ENCODE measurements around the gene PITPNM3.

PITPNM3 gene

GRCh38 chr17:6508016-6508415 lies 48.3 kb downstream of the PITPNM3 start:
- H3K27ac Mint-ChIP-seq = no peak overlapping the region
- no peak for ATAC-seq

DNA sequence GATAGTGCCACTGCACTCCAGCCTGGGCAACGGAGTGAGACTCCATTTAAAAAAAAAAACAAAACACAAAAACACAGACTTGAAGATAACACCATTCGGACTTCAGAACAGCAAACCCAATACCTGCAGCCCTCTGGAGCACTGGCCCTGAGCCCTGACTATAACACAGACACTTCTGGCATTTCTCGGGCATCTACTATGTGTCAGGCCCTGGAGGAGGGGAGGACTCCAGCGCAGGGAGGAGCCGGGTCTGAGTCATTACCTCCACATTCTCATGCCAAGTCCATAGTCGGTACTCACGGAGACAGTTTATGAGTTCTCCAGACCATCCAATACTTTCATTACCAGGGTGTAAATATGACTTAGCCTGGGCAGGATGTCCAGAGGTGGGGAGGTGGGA lies 48.8 kb downstream of the PITPNM3 start:
- Mint-ChIP-seq H3K9me3 (no peaks in the 10 kb centered on the region), H3K4me1 (no peaks in the 10 kb centered on the region), H3K27me3 (no peaks in the 10 kb centered on the region), H3K4me3 (no peak overlapping the region), H3K27ac (no peak overlapping the region)
- DNase-seq (no peak), ATAC-seq (no peak)

More at GRCh38 chr17:6508016-6508415, 48.3 kb downstream of the PITPNM3 start:
- Mint-ChIP-seq H3K27me3 (no peaks in the 10 kb centered on the region), H3K4me3 (no peak overlapping the region), H3K4me1 (no peaks in the 10 kb centered on the region), H3K9me3 (no peaks in the 10 kb centered on the region)
- no peak for DNase-seq

DNA sequence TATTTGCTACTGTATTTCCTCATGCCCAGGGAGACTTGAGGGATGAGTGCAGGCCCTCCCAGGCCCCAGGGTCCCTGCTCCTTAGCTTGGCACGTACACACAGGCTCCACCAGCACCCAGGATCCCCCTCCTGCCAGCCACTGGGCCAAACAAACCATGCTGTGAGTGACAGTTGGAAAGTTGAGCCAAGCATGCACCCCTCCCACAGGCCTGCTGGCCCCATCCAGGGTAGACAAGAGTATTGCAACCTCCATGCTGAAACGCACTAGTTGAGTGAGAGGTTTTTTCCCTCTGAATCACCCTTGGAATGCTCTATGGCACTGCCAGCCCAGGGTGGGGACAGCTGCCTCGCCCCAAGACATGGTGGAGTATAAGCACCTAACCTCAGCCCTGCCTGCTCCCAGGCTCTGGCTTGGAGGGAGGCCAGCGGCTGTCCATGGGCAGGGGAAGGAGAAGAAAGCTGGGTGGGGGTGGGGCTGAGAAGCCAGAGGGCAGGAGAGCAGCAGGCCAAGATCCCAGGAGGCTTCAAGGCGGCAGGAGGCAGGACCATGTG lies 49.6 kb downstream of the PITPNM3 start:
- Mint-ChIP-seq H3K9me3 (no peaks in the 10 kb centered on the region), H3K27me3 (no peaks in the 10 kb centered on the region), H3K4me1 (no peaks in the 10 kb centered on the region), H3K4me3 (no peak overlapping the region), H3K27ac (no peak overlapping the region)
- no peak for ATAC-seq
- DNase-seq = no peak

DNA sequence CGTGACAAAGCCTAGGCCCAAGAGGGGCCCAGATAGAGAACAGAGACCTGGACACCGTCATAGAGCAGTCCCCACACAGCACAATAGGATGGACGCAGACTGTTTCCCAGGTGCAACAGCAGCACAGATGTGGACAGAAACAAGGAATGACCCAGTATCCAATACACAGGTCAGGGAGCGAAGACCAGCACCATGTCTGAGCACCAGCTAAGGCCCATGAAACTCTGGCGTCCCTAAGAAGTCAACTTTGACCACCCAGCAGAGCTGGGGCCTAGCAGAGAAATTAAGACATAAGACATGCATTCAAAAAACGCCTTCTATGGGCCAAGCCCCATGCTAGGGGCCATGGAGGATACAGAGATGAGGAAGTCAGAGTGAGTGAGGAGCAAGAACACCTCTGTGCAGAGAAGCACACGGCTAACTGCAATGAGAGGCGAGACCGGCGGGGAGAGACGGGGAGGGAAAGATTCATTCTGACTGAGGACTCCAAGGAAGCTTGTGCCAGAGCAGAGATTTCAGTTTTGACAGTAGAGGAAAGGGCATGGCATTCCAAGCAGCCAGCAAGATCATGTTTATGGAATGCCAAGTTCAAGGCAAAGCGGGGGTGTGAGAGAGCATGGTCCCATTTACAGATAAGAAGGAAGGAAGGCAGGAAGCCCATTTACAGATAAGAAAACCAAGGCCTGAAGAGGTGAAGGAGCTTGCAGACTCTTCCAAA lies 50.8 kb downstream of the PITPNM3 start:
- no peak overlapping the region for H3K4me3 Mint-ChIP-seq
- no peak for DNase-seq
- no peaks in the 10 kb centered on the region for H3K27me3 Mint-ChIP-seq
- no peaks in the 10 kb centered on the region for H3K9me3 Mint-ChIP-seq
- no peak for ATAC-seq
- peak overlapping the region in 1 of 2 donors; percentile 7 for H3K27ac Mint-ChIP-seq
- no peaks in the 10 kb centered on the region for H3K4me1 Mint-ChIP-seq

DNA sequence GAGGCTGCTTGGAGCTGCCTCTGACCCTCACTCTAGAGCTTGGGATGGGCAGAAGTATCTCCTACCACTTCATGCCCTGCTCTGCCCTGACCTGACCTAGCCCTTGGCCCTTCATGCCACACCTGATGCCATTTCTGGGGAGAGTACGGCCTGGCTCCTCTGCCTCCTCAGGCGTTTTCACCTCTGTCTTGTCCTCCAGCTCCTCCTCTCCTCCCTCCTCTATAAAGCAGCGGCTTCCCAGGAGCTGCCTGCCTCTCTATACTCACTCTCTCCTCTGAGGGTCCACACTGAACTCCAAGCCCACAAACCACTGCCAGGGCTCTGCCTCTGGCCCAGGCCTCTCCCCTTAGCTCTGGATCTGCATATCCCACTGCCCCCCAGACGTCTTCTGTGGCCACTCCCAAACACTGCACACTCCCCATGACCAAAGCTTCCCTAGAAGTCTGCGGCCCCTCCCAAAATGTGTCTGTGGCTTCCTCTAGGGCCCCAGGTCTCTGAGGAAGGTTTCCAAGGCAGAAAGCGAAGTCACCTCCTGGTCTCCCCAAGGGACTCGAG lies 52.6 kb downstream of the PITPNM3 start:
- no peaks in the 10 kb centered on the region for H3K27me3 Mint-ChIP-seq
- ATAC-seq (no peak), DNase-seq (no peak)
- H3K4me1 Mint-ChIP-seq = no peaks in the 10 kb centered on the region
- no peaks in the 10 kb centered on the region for H3K9me3 Mint-ChIP-seq
- H3K27ac Mint-ChIP-seq = peak overlapping the region in 1 of 2 donors; percentile 94
- no peak overlapping the region for H3K4me3 Mint-ChIP-seq

DNA sequence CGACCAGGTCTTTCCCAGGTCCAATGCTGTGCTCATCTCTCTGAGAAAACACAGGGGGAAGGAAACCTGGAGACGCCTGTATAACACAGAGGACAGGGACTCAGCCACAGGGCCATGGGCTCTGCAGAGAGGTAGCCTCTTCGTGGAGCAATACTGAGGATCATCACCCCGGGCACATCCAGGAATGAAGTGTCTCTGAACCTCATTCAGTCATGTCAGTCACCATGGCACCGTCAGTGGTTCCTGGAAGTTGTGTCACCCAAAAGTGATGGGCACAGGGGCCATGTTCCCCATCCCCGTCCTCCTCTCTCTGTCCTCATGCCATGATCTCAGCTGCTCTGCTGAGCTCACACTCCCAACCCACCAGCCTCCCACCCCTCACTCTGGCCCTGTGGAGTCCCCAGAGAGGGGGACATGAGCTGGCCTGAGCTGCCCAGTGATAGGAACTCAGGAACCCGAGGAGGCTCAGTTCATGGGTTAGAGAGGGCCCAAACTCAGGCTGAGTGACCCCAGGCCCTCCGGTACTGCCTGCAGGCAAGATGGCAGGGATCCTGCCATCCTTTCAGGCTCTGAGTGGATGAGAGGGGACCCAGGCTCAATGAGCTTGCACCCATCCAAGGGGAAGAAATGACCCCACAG lies 53.4 kb downstream of the PITPNM3 start:
- Mint-ChIP-seq H3K27me3 (no peaks in the 10 kb centered on the region), H3K4me1 (no peaks in the 10 kb centered on the region), H3K4me3 (no peak overlapping the region), H3K27ac (no peak overlapping the region), H3K9me3 (no peaks in the 10 kb centered on the region)
- DNase-seq (no peak), ATAC-seq (no peak)

DNA sequence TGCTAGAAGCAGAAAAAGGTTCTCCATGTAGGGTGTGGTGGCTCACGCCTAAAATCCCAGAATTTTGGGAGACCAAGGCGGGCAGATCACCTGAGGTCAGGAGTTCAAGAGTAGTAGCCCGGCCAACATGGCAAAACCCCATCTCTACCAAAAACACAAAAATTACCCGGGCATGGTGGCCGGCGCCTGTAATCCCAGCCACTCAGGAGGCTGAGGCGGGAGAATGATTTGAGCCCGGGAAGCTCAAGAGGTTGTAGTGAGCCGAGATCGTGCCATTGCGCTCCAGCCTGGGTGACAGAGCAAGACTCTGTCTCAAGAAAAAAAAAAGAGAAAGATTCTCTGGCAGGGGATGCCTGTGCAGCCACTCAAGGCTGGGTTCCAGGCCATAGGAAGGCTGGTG lies 54.2 kb downstream of the PITPNM3 start:
- Mint-ChIP-seq H3K9me3 (no peaks in the 10 kb centered on the region), H3K27ac (no peak overlapping the region), H3K27me3 (no peaks in the 10 kb centered on the region), H3K4me3 (no peak overlapping the region), H3K4me1 (peaks cover 3% of the 10 kb centered on the region)
- no peak for ATAC-seq
- DNase-seq = no peak

DNA sequence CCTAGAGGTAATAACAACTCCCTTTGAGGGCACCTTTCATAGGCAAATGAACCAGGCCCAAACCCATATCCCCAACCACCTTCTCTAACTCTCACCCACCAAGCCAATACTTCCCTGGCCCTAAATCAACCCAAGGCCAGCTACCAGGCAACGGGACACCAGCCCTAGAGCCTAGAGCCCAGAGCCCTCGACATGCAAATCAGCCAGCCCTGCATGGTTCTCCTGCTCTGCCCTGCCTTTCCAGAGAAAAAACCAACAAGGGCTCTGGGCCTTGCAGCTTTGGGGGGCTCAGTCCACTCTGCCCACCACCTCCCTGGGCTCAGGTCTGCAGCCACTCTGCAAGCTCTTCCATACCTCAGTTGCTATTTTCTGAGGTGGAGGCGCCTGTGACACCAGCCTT lies 55.0 kb downstream of the PITPNM3 start:
- Mint-ChIP-seq H3K27ac (peak overlapping the region in 1 of 2 donors; percentile 21), H3K4me3 (no peak overlapping the region), H3K9me3 (no peaks in the 10 kb centered on the region), H3K27me3 (no peaks in the 10 kb centered on the region), H3K4me1 (peaks cover 11% of the 10 kb centered on the region)
- ATAC-seq (no peak), DNase-seq (no peak)

DNA sequence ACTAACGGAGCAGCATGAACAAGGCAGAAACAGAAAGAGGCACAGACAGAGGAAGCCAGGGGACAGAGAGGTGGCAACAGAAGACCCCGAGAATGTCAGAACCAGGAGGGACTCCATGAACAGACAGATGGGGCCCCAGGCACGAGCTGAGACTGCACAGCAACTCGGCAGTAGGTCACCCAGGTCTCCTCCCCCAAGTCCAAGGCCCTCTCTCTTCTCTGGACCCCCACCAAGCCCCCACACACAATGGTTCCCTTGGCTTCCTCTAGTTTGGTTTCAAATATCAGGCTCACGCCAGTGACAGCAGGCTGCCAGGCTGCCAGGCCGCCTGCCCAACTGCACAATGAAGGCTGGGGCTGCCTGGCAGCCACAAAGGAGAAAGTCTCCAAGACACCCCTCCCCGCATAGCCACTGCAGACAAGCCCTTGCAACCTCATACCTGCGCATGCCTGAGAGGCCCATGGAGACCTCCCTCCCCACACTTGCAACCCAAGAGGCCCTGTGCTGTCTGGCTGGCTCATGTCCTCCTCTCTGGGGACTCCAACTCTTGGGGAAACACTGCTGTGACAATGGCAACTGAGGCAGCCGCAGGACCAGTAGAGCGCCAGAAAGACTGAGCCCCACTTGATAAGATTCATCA lies 57.3 kb downstream of the PITPNM3 start:
- H3K27ac Mint-ChIP-seq = no peak overlapping the region
- no peaks in the 10 kb centered on the region for H3K27me3 Mint-ChIP-seq
- ATAC-seq = no peak
- H3K4me3 Mint-ChIP-seq = no peak overlapping the region
- no peak for DNase-seq
- H3K4me1 Mint-ChIP-seq = peaks cover 25% of the 10 kb centered on the region
- H3K9me3 Mint-ChIP-seq = no peaks in the 10 kb centered on the region

- H3K27ac Mint-ChIP-seq = no peak overlapping the region
These were observed 58.0 kb downstream of the PITPNM3 start for GRCh38 chr17:6498356-6498755.

GRCh38 chr17:6497496-6498221 lies 58.7 kb downstream of the PITPNM3 start:
- no peak overlapping the region for H3K4me3 Mint-ChIP-seq
- H3K9me3 Mint-ChIP-seq = no peaks in the 10 kb centered on the region
- H3K27me3 Mint-ChIP-seq = no peaks in the 10 kb centered on the region
- no peak for ATAC-seq
- peaks cover 25% of the 10 kb centered on the region for H3K4me1 Mint-ChIP-seq
- no peak overlapping the region for H3K27ac Mint-ChIP-seq
- DNase-seq = no peak

More at GRCh38 chr17:6498356-6498755, 58.0 kb downstream of the PITPNM3 start:
- no peak for DNase-seq
- no peak for ATAC-seq
- peaks cover 25% of the 10 kb centered on the region for H3K4me1 Mint-ChIP-seq
- no peaks in the 10 kb centered on the region for H3K9me3 Mint-ChIP-seq
- no peak overlapping the region for H3K4me3 Mint-ChIP-seq
- no peaks in the 10 kb centered on the region for H3K27me3 Mint-ChIP-seq

DNA sequence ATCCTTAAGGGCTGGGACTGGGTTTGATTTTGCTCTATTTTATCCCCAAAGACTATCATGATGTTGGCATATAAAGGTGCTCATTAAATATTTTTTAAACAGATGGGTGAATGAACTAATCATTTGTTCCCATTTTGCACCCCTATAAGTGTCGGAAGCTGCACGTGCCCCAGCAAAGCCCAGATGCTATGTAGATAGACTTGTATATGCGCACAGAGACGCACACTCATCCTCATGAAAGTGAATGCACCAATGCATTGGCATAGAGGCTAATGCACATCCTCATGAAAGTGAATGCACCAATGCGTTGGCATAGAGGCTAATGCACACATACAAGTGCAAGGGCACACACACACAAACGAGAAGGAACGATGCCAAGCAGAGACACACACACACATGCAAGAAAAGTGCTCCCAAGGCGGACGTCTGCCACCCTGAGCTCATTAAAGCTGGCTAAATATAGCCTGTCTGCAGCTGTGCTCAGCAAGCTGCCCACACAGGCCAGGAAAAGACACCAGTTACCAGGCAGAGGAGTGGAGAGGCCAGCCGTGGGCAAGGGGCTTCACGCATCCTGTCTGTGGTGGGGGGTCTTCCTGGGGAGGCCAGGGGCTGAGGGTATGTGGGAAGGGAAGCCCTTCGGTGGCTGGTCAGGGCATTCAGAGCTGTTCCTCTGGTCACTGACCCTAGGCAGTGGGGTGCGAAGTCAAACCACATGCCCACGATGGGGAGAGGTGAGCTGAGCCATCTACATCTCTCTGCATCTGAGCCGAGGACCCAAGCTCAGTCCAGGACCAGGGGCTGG lies 59.5 kb downstream of the PITPNM3 start:
- Mint-ChIP-seq H3K4me1 (peaks cover 25% of the 10 kb centered on the region), H3K9me3 (no peaks in the 10 kb centered on the region), H3K27me3 (no peaks in the 10 kb centered on the region), H3K27ac (peak overlapping the region in 1 of 2 donors; percentile 48), H3K4me3 (peak overlapping the region; percentile 22 to 36)
- no peak for ATAC-seq
- no peak for DNase-seq

DNA sequence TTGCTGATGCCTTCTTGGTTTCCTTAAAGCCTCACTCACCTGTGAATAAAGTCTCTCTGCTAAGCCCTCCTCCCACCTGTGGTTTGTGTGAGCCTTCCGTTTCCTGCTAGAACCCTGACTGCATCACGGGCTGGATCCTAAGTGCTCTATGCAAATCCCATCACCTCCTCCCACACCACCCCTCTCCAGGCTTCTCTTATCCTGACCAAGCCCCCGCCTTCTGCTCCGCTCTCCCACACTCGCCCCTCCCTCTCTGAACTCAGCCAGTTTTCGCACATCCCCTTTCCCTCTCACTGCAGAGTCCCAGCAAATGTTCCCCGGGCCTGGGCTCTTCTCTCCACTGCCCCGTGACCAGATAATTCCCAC lies 60.3 kb downstream of the PITPNM3 start:
- Mint-ChIP-seq H3K4me1 (peaks cover 25% of the 10 kb centered on the region), H3K9me3 (no peaks in the 10 kb centered on the region), H3K27me3 (no peaks in the 10 kb centered on the region), H3K27ac (no peak overlapping the region), H3K4me3 (peak overlapping the region; percentile 22 to 36)
- ATAC-seq (peak; percentile 75), DNase-seq (peak in 1 of 2 donors; percentile 12)

- Mint-ChIP-seq H3K4me1 (peaks cover 25% of the 10 kb centered on the region), H3K27ac (no peak overlapping the region), H3K9me3 (no peaks in the 10 kb centered on the region), H3K4me3 (peak overlapping the region in 1 of 2 donors; percentile 22), H3K27me3 (no peaks in the 10 kb centered on the region)
- DNase-seq = no peak
- ATAC-seq = peak; percentile 48
These were observed 60.8 kb downstream of the PITPNM3 start for GRCh38 chr17:6495450-6496115.

All from stimulated activated naive CD8-positive, alpha-beta T cell treated with anti-CD3 and anti-CD28 coated beads, Interleukin-15, amount 100 ng/mL, for 72 hours (primary cell).